ENCODE measurements around the gene IFNK.

The IFNK gene

DNA sequence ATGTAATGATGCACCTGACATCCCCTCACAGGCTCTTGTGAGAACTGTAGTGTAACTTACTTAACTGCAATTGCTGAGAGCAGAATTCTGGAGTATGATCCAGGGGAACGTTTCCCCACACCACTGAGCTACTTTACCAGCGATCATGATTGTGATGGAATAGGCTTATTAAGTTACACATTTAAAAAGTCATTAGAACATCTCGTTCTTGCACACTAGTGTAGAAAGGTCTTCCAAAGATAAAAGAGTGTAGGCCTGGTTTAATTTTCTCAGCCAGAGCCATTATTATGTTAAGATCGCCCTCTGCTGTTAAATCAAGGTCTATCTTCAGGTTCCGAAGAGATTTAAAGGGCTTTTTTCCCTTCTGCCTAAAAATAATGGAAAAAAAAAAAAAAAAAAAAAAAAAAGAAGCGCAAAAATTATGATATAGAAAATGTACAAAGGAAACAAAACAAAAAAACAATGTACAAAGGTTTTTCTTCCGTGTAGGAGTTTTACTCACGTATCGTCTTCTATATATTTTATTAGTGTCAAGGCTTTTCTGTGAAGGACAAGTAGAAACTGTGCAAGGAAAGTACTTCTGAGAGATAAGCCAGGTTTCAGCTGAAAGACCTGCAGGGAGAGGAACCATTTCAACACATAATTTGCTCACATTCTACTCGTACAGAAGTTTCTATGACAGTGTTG lies 24.1 kb downstream of the IFNK start:
- no peak overlapping the region for H3K27ac ChIP-seq (replicated peaks)
- no peaks in the 10 kb centered on the region for H3K27me3 ChIP-seq (ENCODE audit: insufficient read depth, poor library complexity, severe bottlenecking)
- H3K4me3 ChIP-seq (replicated peaks; ENCODE audit: insufficient read depth, low read length), result no peak overlapping the region
- DNase-seq (ENCODE audit: low read depth in 1 of 2, low spot score in 1 of 2), result no peak
- TF ChIP-seq, protein P1, sequence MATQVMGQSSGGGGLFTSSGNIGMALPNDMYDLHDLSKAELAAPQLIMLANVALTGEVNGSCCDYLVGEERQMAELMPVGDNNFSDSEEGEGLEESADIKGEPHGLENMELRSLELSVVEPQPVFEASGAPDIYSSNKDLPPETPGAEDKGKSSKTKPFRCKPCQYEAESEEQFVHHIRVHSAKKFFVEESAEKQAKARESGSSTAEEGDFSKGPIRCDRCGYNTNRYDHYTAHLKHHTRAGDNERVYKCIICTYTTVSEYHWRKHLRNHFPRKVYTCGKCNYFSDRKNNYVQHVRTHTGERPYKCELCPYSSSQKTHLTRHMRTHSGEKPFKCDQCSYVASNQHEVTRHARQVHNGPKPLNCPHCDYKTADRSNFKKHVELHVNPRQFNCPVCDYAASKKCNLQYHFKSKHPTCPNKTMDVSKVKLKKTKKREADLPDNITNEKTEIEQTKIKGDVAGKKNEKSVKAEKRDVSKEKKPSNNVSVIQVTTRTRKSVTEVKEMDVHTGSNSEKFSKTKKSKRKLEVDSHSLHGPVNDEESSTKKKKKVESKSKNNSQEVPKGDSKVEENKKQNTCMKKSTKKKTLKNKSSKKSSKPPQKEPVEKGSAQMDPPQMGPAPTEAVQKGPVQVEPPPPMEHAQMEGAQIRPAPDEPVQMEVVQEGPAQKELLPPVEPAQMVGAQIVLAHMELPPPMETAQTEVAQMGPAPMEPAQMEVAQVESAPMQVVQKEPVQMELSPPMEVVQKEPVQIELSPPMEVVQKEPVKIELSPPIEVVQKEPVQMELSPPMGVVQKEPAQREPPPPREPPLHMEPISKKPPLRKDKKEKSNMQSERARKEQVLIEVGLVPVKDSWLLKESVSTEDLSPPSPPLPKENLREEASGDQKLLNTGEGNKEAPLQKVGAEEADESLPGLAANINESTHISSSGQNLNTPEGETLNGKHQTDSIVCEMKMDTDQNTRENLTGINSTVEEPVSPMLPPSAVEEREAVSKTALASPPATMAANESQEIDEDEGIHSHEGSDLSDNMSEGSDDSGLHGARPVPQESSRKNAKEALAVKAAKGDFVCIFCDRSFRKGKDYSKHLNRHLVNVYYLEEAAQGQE (IDR thresholded peaks at IDR 0.05; ENCODE audit: insufficient replicate concordance, low read depth), result no peak
- TF ChIP-seq POLR2AphosphoS5 (IDR thresholded peaks at IDR 0.05; ENCODE audit: low read depth) (no peak), SPI1 (IDR thresholded peaks at IDR 0.05; ENCODE audit: borderline replicate concordance, low read depth) (no peak), GABPA (IDR thresholded peaks at IDR 0.05; ENCODE audit: low read depth) (no peak)
- TF ChIP-seq, protein P2, sequence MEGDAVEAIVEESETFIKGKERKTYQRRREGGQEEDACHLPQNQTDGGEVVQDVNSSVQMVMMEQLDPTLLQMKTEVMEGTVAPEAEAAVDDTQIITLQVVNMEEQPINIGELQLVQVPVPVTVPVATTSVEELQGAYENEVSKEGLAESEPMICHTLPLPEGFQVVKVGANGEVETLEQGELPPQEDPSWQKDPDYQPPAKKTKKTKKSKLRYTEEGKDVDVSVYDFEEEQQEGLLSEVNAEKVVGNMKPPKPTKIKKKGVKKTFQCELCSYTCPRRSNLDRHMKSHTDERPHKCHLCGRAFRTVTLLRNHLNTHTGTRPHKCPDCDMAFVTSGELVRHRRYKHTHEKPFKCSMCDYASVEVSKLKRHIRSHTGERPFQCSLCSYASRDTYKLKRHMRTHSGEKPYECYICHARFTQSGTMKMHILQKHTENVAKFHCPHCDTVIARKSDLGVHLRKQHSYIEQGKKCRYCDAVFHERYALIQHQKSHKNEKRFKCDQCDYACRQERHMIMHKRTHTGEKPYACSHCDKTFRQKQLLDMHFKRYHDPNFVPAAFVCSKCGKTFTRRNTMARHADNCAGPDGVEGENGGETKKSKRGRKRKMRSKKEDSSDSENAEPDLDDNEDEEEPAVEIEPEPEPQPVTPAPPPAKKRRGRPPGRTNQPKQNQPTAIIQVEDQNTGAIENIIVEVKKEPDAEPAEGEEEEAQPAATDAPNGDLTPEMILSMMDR (IDR thresholded peaks at IDR 0.05; ENCODE audit: insufficient read depth, low read length), result no peak

DNA sequence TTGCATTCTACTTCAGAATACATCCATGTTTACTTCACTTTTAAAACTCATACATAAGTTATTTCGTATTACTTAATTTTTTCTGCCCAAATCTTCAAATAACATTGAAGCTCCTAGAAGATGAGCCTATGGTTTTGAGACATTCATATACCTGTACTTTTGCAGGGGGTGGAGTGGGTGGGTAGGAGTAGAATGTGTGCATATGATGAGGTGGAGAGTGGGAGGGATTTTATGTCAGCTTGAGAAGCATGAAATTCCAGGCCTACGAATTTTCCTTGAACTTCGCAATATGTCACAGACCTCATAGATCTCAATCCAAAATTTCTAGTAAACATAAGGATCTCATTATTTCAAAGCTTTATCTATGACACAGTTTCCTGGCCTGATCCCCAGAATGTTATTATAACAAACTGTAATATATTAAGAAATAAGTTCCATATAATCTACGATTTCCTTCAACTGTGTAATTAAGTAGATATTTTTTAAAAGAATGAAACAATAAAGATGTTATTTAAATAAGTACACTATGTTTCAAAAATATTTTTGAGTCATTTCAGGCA lies 25.2 kb downstream of the IFNK start:
- H3K4me3 ChIP-seq (replicated peaks; ENCODE audit: insufficient read depth, low read length), result no peak overlapping the region

DNA sequence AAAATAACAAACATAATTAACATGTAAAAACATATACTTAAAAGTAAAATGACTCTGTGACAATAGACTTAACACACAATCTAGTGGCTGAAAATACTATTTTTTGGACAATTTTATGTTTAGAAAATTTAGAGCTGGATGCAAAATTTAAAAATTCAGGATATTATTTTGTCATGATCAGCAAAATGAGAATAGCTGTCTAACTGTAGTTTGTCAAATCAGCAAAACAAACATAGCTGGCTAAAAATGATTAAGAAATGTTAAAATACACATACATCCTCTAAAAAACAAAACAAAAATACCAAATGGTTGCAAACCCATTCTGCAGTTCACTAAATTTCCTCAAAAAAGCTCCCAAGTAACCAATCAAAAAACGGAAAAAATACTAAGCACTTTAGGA lies 30.6 kb downstream of the IFNK start:
- Histone ChIP-seq H3K4me3 (replicated peaks; ENCODE audit: insufficient read depth, low read length) (no peak overlapping the region), H3K27me3 (ENCODE audit: insufficient read depth, poor library complexity, severe bottlenecking) (no peaks in the 10 kb centered on the region), H3K27ac (replicated peaks) (no peak overlapping the region)
- TF ChIP-seq GABPA (IDR thresholded peaks at IDR 0.05; ENCODE audit: low read depth) (no peak), SPI1 (IDR thresholded peaks at IDR 0.05; ENCODE audit: borderline replicate concordance, low read depth) (no peak)
- no peak for DNase-seq (ENCODE audit: low read depth in 1 of 2, low spot score in 1 of 2)

More for the DNA sequence above, 25.2 kb downstream of the IFNK start:
- Histone ChIP-seq H3K27me3 (ENCODE audit: insufficient read depth, poor library complexity, severe bottlenecking) (no peaks in the 10 kb centered on the region), H3K27ac (replicated peaks) (no peak overlapping the region)
- no peak for DNase-seq (ENCODE audit: low read depth in 1 of 2, low spot score in 1 of 2)
- TF ChIP-seq, protein P1 (IDR thresholded peaks at IDR 0.05; ENCODE audit: insufficient replicate concordance, low read depth), result no peak
- TF ChIP-seq, protein P2 (IDR thresholded peaks at IDR 0.05; ENCODE audit: insufficient read depth, low read length), result no peak
- TF ChIP-seq SPI1 (IDR thresholded peaks at IDR 0.05; ENCODE audit: borderline replicate concordance, low read depth) (no peak), GABPA (IDR thresholded peaks at IDR 0.05; ENCODE audit: low read depth) (no peak), POLR2AphosphoS5 (IDR thresholded peaks at IDR 0.05; ENCODE audit: low read depth) (no peak)

DNA sequence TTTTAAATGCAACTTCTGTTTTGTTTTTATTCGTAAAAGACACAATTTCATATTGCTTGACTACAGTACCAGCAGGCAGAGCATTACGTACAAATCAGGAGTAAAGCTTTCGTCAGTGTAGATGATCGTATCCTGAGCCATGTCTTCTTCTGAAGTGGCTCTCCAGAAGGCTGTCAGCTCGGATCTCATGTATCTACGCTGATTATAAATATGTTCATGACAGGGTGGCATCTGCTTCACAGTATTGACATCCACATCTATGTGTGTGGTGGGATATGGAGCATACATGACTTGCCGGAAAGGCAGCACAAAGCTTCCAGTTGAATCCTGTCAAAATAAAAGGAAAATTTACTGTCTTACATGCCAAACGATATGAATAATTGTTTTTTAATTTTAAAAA lies 32.4 kb downstream of the IFNK start:
- Histone ChIP-seq H3K27ac (replicated peaks) (no peak overlapping the region), H3K4me3 (replicated peaks; ENCODE audit: insufficient read depth, low read length) (no peak overlapping the region), H3K27me3 (ENCODE audit: insufficient read depth, poor library complexity, severe bottlenecking) (no peaks in the 10 kb centered on the region)
- no peak for DNase-seq (ENCODE audit: low read depth in 1 of 2, low spot score in 1 of 2)
- TF ChIP-seq GABPA (IDR thresholded peaks at IDR 0.05; ENCODE audit: low read depth) (no peak), POLR2AphosphoS5 (IDR thresholded peaks at IDR 0.05; ENCODE audit: low read depth) (no peak)
- TF ChIP-seq, protein P2 (IDR thresholded peaks at IDR 0.05; ENCODE audit: insufficient read depth, low read length), result no peak
